RWPE1 (cell line): ENCODE results near the gene NAGPA.

Experiments used
- CTCF ChIA-PET: fragments of 350-600 bp; sonication (Branson Sonifier 250); formaldehyde crosslinking; extraction: SDS; loops from one replicate; lab custom pipeline; 2021; lab: Yijun Ruan, JAX
- POLR2A ChIA-PET: fragments of 400-600 bp; formaldehyde crosslinking; extraction: SDS; loops from one replicate; lab custom pipeline; 2020; ENCODE audit warnings: antibody characterized with exemption; ENCODE audit not compliant: low non-redundant PET; lab: Yijun Ruan, JAX
- DNase-seq: peaks from one replicate; pipeline ENCODE4 v3.0.0; 2012; ENCODE audit warnings: low spot score
- H3K27ac ChIP-seq: fragments of 450-650 bp; 2 replicates; pipeline ENCODE4 v1.5.1; 2017
- CTCF ChIP-seq: fragments of 450-650 bp; conservative IDR thresholded peaks from 2 replicates; pipeline ENCODE4 v1.5.1; 2017; ENCODE audit warnings: low read depth, mild to moderate bottlenecking

NAGPA gene

GRCh38 chr16:4994719-4995434 lies 38.9 kb downstream of the NAGPA start:
- DNase-seq, result no peak
- ChIA-PET CTCF (no interaction called here), POLR2A (no interaction called here)
- TF ChIP-seq CTCF, result no peak
- H3K27ac ChIP-seq, result no peak overlapping the region

DNA sequence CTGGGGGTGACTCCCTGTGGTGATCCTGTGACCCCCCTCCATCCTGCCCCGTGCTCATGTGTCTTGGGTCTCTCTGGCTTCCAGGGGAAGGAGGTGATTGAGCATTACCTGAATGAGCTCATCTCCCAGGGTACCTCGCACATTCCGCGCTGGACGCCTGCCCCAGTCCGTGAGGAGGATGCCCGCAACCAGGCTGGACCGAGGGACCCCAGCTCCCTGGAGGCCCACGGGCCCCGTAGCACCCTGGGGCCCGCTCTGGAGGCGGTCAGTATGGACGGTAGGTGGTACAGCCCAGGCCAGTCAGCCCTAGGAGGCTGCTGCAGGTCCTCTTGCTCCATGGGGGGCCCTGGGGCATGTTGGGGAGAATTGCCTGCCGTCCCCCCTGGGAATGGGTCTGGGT lies 42.0 kb downstream of the NAGPA start:
- DNase-seq, result no peak
- ChIA-PET CTCF (no interaction called here), POLR2A (no interaction called here)
- no peak overlapping the region for H3K27ac ChIP-seq
- no peak for TF ChIP-seq CTCF

GRCh38 chr16:4990415-4990814 lies 43.3 kb downstream of the NAGPA start:
- ChIA-PET CTCF (no interaction called here), POLR2A (no interaction called here)
- no peak overlapping the region for H3K27ac ChIP-seq
- no peak for TF ChIP-seq CTCF
- DNase-seq, result no peak

DNA sequence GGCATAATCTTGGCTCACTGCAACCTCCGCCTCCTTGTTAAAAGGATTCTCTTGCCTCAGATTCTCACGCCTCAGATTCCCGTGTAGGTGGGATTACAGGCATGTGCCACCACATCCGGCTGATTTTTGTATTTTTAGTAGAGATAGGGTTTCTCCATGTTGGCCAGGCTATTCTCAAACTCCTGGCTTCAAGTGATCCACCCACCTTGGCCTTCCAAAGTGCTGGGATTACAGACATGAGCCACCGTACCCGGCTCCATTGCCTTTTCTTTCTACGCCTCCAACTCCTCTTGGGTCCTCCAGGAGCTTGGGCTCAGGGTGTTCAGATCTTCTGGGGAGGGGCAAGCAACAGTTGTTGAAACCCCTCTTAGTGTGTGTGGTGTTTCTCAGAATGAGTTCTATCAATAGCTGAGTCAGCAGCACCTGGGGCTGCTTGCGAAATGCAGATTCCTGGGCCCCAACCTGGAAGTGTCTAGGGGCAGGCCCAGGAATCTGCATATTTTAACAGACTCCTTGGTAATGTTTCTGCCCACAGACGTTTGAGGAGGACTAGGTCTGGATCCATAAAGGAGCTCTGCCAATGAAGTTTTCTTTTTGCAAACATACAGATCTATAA lies 44.2 kb downstream of the NAGPA start:
- H3K27ac ChIP-seq, result no peak overlapping the region
- ChIA-PET POLR2A (no interaction called here), CTCF (no interaction called here)
- TF ChIP-seq CTCF, result no peak
- DNase-seq, result no peak

DNA sequence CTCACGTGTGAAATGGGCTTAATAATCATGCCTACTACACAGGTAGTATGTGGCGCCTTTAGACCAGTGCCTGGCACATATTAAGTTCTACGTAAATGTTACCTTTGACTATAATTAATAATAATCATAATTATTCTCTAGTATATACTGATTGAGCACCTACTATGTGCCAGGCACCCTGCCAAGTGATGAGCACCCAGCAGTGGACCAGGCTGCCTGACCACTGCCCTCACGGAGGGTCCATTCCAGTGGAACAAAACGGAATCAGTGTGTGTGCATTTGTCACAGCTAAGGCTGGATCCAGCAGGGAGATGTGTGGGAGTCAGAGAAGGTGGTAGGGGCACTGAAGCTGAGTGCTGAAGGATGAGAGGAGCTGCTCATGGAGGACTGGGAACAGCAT lies 45.1 kb downstream of the NAGPA start:
- CTCF ChIA-PET, result no interaction called here
- DNase-seq, result no peak
- no peak for TF ChIP-seq CTCF
- H3K27ac ChIP-seq, result no peak overlapping the region
- POLR2A ChIA-PET, result no interaction called here

- TF ChIP-seq CTCF, result no peak
- ChIA-PET CTCF (no interaction called here), POLR2A (no interaction called here)
- DNase-seq, result no peak
- no peak overlapping the region for H3K27ac ChIP-seq
Observed at GRCh38 chr16:4987580-4988374, 46.0 kb downstream of the NAGPA start.
